HG03135 (cell line): ENCODE results near the gene TCEANC.
"Not testable (repeated sequence)": the region's sequence is repeated elsewhere in the genome, so short reads cannot be mapped to it uniquely, and the experiment has no call there.

Experiments used
- ATAC-seq: cut with Tn5 transposase; IDR thresholded peaks from one replicate; pipeline ENCODE4 v1.9.1; 2021; ENCODE audit warnings: mild to moderate bottlenecking, moderate library complexity; ENCODE audit not compliant: unreplicated experiment

TCEANC gene

GRCh38 chrX:13655674-13656073 is 2.7 kb downstream of the TCEANC start:
- ATAC-seq: no peak

DNA sequence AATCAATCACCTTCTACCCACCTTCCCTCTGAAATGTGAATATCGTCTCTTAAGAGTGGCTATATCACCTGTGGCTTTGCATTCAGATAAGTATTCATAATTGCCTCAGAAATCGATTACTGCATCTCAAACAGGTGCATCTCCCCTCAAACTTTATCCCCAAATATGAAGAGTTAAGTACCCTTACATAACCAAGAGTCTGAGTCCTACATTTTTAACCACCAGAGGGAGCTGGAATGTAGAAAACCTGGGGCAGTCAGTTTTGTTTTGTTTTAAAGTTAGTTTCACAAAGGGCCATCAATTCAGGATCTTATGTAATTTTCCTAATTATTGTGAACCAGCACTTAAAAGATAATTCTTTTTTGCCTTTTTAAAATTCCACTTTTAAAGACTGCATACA is 5.7 kb downstream of the TCEANC start:
- no peak for ATAC-seq

DNA sequence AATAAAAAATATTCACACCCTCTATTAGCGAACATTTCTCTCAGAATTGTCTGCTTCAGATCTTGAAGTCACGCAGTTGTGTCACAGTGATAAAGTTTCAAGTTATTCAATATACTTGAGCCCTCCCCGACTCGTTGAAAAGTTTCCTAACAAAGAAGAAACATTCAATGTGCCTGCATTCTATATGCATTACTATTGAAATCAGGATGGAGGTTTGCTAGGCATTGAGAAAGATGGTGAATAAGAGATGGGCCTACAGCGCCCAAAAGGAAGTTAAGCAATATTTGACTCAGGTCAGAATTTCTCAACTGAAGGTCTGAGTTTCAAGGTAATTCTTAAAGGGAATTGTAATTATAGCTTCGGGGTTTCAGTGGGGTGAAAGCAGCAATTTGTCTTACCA is 6.1 kb downstream of the TCEANC start:
- ATAC-seq: no peak

- ATAC-seq: no peak
Observed at GRCh38 chrX:13661735-13662288, 8.9 kb downstream of the TCEANC start.

GRCh38 chrX:13662355-13662791 is 9.4 kb downstream of the TCEANC start:
- ATAC-seq: no peak

DNA sequence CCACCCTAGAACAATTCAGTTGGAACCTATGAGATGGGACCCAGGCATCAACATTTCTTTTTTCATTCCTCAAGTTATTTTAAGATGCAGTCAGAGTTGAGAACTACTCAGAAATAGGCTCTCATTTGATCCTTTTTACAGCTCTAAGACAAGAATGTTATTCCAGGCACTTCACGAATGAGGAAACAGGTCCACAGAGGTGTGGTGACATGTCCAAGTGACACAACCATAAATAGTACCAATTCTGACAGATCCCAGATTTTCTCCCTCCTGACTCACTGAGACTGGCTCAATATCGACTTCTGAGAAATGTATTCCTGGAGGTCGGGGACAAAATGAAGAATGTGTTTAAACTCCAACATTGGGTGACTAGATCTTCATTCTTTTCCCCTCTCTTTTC is 11.1 kb downstream of the TCEANC start:
- no peak for ATAC-seq

DNA sequence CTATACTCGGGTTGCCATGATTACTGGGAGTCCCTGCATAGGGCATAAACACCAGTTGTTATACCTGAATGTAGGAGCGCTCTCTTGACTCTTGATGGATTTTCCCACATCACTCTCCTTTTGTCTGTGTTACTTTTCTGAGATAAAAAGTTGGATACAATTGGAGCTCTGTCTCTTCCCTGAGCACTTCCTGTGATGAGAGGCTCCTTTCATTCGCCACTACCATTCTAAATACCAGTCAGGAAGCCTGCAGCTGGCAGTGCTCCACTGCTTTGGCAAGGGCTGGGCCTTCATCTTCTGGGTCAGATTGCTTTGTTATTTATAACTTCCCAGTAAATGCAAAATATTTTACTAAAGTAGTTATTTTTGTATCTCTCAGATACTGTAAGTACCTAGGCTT is 13.9 kb downstream of the TCEANC start:
- ATAC-seq: no peak

DNA sequence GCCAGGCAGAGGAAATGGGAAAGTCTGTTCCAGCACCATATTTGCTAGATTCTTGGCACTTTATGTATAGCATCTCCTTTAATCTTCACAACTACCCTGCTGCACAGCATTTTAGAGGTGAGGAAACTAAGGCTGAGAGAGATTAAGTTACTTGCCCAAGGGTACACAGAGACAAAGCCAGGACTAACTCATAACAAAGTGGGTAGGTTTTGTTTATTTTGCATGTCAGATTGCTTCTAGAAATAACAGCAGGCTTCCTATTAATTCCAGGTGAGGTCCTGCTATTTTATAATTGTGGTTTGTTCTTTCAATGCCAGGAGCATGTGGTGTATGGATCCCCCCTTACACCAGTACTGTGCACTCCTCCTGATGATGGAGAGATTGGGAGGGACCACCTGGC is 15.0 kb downstream of the TCEANC start:
- no peak for ATAC-seq

- ATAC-seq: peak; percentile 86
Observed at GRCh38 chrX:13669246-13669737, 16.4 kb downstream of the TCEANC start.

DNA sequence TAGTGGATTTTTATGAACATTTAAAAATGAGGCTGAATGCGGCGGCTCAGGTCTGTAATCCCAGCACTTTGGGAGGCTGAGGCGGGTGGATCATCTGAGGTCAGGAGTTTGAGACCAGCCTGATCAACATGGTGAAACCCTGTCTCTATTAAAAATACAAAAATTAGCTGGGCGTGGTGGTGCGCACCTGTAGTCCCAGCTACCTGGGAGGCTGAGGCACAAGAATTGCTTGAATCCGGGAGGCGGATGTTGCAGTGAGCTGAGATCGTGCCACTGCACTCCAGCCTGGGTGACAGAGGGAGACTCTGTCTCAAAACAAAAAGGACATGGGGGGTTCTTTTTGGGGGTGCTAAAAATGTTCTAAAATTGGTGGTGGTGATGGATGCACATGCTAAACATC is 16.8 kb downstream of the TCEANC start:
- ATAC-seq: not testable (repeated sequence)

DNA sequence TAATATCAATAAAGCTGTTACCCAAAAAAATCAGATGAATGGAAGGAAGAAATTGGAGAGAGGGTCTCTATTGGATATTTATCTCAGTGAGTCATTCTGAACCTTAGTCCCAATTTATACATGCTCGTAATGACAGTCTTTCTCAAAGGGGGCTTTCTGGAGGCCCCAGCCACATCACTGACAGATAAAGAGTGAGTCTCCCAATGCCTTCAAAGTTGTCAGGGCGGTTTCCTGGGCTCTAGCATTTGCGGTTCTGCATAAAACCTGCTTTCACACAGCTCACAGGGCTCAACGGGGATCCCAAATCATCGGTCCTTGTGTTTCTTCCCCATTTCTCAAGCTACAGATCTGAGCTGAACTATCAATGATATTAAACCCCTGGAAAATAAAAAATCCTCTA is 17.3 kb downstream of the TCEANC start:
- no peak for ATAC-seq

- ATAC-seq: no peak
Observed at GRCh38 chrX:13673016-13673415, 20.1 kb downstream of the TCEANC start.

DNA sequence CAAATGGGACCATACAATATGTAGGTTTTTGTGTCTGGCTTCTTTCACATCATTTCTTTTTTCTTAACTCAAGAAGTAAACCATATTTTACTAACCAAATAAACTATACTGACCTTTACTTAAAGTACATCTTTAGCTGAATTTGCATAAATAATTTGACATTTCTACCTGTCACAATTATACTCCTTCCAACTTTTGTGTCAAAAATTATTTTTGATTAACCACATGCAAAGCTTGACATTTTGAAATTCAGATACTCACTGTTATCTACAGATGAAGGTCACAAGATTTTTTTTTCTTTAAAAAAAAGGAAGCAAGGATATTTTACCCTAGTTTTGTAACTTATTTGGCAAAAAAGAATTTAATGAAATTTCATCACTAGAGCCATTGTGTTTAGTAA is 23.9 kb downstream of the TCEANC start:
- no peak for ATAC-seq

DNA sequence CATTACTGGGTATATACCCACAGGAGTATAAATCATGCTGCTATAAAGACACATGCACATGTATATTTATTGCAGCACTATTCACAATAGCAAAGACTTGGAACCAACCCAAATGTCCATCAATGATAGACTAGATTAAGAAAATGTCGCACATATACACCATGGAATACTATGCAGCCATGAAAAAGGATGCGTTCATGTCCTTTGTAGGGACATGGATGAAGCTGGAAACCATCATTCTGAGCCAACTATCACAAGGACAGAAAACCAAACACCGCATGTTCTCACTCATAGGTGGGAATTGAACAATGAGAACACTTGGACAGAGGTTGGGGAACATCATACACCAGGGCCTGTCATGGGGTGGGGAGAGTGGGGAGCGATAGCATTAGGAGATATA is 26.8 kb downstream of the TCEANC start:
- not testable (repeated sequence) for ATAC-seq

GRCh38 chrX:13681595-13681994 is 28.7 kb downstream of the TCEANC start:
- ATAC-seq: no peak

GRCh38 chrX:13684361-13684760 is 31.4 kb downstream of the TCEANC start:
- ATAC-seq: no peak

DNA sequence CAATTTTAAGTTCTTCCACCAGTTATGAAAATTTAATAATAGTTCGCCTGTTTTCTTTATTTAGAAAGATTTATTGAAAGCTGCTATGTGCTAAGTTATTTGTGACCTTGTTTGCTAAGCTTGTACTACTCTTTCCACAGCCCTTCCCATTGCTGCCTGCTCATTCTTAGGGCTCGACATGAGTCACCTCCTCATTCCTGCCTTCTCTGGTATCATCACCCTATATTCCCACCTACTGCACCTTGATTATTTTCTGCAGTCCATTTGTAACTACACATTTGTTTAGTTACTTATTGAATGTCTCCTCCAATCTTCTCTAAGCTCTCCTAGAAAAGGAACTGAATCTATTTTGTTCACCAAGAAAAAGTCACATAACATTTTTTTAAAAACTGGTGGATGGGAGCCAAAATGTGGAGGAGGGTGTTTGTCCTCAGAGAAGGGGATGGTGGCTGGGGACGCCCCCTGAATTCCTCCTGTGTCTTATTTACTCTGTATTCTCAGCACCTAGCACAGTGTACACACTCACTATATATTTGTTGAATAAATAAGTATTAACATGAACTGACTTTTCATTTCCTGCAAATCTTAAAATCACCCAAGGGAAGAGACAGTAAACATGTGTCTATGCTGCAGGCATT is 32.3 kb downstream of the TCEANC start:
- ATAC-seq: no peak

DNA sequence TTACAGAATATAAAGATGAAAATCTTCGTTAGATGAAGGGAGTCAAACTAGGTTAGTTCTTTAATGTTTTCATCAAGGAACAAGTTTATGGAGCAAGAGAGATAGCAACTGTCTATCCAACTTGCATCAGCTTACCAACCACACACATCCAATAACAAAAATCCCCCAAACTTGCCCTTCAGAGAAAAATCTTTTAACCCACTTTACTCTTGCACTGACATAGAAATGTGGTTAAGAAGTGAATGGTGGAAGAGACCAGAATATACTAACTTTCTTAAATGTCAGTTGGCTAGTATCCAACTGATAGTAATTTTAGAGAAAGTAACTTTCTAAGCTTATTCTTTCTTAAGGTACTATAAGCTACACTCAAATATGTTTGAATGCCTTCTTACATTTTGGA is 34.3 kb downstream of the TCEANC start:
- ATAC-seq: no peak

DNA sequence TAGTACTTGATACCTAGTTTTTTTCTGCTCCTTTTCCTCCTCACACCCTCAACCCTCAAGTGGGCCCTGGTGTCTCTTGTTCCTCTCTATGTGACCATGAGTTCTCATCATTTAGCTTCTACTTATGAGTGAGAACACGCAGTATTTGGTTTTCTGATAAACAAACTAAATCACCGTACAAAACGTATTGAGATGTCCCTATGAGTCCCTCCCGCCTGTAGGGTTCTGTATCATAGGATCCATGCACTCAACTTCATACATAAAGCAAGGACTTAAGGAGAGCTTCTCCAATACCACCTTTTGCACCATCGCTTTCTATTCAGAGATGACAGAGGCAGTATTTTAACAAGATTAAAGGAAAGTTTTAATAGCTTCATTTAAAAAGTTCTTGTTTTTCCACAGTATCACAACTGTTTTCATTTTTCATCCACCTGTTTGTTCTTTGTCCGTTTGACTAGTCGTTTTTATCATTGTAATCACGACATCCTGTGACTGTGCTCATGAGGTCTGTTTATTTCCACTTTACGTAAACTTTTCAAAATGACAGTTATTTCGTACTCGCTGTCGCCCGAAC is 35.5 kb downstream of the TCEANC start:
- no peak for ATAC-seq

DNA sequence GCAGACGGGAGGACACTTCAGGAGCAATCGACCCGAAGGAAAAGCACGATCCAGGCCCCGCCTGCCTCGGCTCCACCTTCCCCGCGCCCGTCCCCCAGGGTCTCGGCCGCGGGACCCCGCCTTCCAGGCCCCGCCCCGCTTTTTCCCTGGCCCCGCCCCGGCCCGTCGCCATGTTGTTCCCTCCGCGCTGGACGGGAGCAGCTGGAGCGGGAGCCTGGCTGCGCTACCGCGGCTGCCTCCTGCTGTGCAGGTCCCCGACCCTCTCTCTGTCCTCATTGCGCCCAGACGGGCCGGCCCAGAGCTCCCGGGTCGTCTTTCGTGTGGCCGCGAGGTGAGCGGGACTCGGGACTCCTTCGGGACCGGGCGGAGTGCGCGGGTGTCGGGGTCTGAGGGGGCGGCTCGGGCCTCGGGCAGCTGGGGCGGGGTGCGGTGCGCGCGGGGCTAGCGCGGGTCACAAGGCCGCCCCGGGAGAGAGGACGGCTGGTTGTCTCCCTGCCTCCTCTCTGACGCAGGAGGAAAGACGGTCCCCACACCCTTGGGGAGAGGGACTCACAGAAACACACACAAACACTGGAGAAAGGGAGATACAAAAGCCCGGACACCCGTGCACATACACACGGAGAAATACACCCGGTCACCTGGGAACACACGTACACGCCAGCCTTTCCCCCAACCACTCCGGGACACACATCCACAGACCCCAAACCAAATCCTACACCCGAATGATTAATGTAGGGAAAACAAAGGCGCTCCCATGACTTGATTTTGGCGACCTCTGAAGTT is 36.2 kb downstream of the TCEANC start, which contains the start of gene RAB9A:
TSS of gene RAB9A (plus strand) at position 171 of the 783 bp plus-strand sequence. CDS start 19,619 bp downstream, outside the sequence.
- ATAC-seq: peak; percentile 76

DNA sequence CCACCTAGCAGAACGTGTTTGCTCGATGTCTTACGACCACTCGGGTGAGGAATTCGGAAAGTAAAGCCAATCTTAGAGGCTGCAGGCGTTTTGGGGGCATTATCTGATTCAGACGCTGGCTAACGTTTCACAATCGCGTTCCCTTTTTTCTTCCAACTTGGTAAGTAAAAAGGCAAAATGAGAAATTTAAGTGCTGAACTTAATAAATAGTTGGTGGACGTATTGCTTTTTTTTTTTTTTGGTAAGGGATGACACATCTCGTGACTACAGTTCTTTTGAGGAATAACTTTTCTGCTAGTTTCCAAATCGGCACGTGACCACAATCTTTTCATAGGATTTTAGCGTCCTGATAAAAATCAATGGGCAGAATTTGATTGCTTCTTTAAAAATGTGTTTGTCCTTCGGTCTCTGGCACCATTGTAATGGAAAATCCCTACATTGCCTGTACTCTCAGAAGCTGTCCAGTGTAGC is 36.8 kb downstream of the TCEANC start:
- no peak for ATAC-seq
